ENCODE data around the gene NCLN. TPM values are rescaled to one million over a fixed set of nuclear protein-coding genes. Genes with fewer than 3 reads are reported as not detected.

Gene NCLN
- polyA plus RNA-seq, 3 donors, result 28.6 to 60.9 (median 34.5) TPM

DNA sequence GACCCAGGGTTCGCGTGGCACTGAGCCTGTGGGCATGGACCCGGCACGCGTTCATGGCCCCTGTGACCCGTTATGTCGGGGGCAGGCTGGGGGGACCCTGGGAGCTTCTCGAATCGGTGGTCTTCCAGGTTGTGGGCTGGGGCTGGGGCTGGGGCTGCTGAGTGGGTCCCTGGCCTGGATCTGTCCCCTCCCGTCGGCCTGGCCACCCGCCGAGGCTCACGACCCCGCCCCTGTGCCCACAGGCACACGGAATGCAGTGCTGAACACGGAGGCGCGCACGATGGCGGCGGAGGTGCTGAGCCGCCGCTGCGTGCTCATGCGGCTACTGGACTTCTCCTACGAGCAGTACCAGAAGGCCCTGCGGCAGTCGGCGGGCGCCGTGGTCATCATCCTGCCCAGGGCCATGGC lies 6.5 kb downstream of the NCLN start:
- no peak overlapping the region for H3K4me2 ChIP-seq (replicated peaks; ENCODE audit: extremely low read depth, low read length, poor library complexity, severe bottlenecking)
- H3K9me3 ChIP-seq (replicated peaks in 1 of 2; ENCODE audit: control insufficient read depth in 1 of 2, insufficient read depth in 1 of 2, low read length in 2 of 2), result no peaks in the 10 kb centered on the region
- no peak for TF ChIP-seq CTCF (IDR thresholded peaks at IDR 0.05)
- H2AFZ ChIP-seq (ENCODE audit: insufficient read depth, low read depth, low read length, poor library complexity, severe bottlenecking), result no peak overlapping the region
- Mint-ChIP-seq H3K27ac (no peak overlapping the region), H3K9me3 (no peaks in the 10 kb centered on the region), H3K4me3 (no peak overlapping the region), H3K4me1 (peaks cover 43% of the 10 kb centered on the region), H3K27me3 (ENCODE audit: low read depth in 3 of 3) (peaks cover 0 to 2% (median 0%) of the 10 kb centered on the region in 3 donors), H3K36me3 (peaks cover 25 to 50% of the 10 kb centered on the region in 2 donors)
- H3K27ac ChIP-seq (ENCODE audit: low read depth in 1 of 2, low read length in 2 of 2), result no peak overlapping the region
- no peaks in the 10 kb centered on the region for H3K27me3 ChIP-seq (ENCODE audit: control insufficient read depth in 2 of 2, insufficient read depth in 2 of 2, low read length in 2 of 2)
- no peak overlapping the region for H3K9ac ChIP-seq (ENCODE audit: insufficient read depth, low read length, poor library complexity, severe bottlenecking)
- peaks cover 40 to 41% of the 10 kb centered on the region in 2 donors for H3K4me1 ChIP-seq (ENCODE audit: control insufficient read depth in 1 of 2, insufficient read depth in 2 of 2, low read length in 2 of 2)
- DNase-seq, result no peak
- H3K36me3 ChIP-seq (replicated peaks in 1 of 2; ENCODE audit: control insufficient read depth in 1 of 2, insufficient read depth in 2 of 2, low read length in 2 of 2), result peaks cover 23 to 30% of the 10 kb centered on the region in 2 donors
- H3K4me3 ChIP-seq (replicated peaks in 1 of 3; ENCODE audit: low read depth in 2 of 3, low read length in 3 of 3), result no peak overlapping the region
- 96% methylated on average over 31 of the region's 32 CpGs for WGBS (ENCODE audit: insufficient coverage)
- peaks cover 56% of the 10 kb centered on the region for H3K79me2 ChIP-seq (ENCODE audit: insufficient read depth, low read length)
- intact Hi-C loops (cut with micrococcal nuclease), result no loop called here
- peaks cover 35% of the 10 kb centered on the region for H4K20me1 ChIP-seq (ENCODE audit: insufficient read depth, low read length)

DNA sequence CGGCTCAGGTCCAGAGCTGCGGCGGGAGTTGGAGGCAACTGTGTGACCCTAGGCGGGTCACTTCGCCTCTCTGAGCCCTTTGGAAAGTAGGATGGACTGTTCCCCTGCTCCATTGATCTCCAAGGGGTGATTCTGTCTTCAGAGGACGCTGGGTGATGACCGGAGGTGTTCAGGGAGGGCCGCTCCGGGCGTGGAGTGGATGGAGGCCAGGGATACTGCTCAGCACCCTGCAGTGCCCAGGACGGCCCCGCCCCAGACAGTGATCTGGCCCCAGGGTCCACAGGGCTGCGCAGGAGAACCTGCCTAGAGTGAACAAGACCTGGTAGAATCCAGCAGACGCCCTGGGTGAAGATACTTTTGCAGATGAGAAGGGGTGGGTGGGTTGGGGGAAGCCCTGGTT lies 7.0 kb downstream of the NCLN start:
- H3K27me3 Mint-ChIP-seq (ENCODE audit: low read depth in 3 of 3), result peaks cover 0 to 2% (median 0%) of the 10 kb centered on the region in 3 donors
- Histone ChIP-seq H3K4me1 (ENCODE audit: control insufficient read depth in 1 of 2, insufficient read depth in 2 of 2, low read length in 2 of 2) (peaks cover 35 to 36% of the 10 kb centered on the region in 2 donors), H3K9ac (ENCODE audit: insufficient read depth, low read length, poor library complexity, severe bottlenecking) (no peak overlapping the region), H3K27me3 (ENCODE audit: control insufficient read depth in 2 of 2, insufficient read depth in 2 of 2, low read length in 2 of 2) (no peaks in the 10 kb centered on the region), H3K4me3 (replicated peaks in 1 of 3; ENCODE audit: low read depth in 2 of 3, low read length in 3 of 3) (no peak overlapping the region), H3K27ac (ENCODE audit: low read depth in 1 of 2, low read length in 2 of 2) (no peak overlapping the region), H3K9me3 (replicated peaks in 1 of 2; ENCODE audit: control insufficient read depth in 1 of 2, insufficient read depth in 1 of 2, low read length in 2 of 2) (no peaks in the 10 kb centered on the region), H3K4me2 (replicated peaks; ENCODE audit: extremely low read depth, low read length, poor library complexity, severe bottlenecking) (no peak overlapping the region), H2AFZ (ENCODE audit: insufficient read depth, low read depth, low read length, poor library complexity, severe bottlenecking) (no peak overlapping the region), H3K36me3 (replicated peaks in 1 of 2; ENCODE audit: control insufficient read depth in 1 of 2, insufficient read depth in 2 of 2, low read length in 2 of 2) (peaks cover 23 to 32% of the 10 kb centered on the region in 2 donors), H4K20me1 (ENCODE audit: insufficient read depth, low read length) (peaks cover 35% of the 10 kb centered on the region), H3K79me2 (ENCODE audit: insufficient read depth, low read length) (peaks cover 52% of the 10 kb centered on the region)
- no peak for DNase-seq
- H3K9me3 Mint-ChIP-seq, result no peaks in the 10 kb centered on the region
- no peak overlapping the region for H3K27ac Mint-ChIP-seq
- 100% methylated on average over 9 of the region's 14 CpGs for WGBS (ENCODE audit: insufficient coverage)
- H3K36me3 Mint-ChIP-seq, result peaks cover 26 to 53% of the 10 kb centered on the region in 2 donors
- no peak overlapping the region for H3K4me3 Mint-ChIP-seq
- no peak for TF ChIP-seq CTCF (IDR thresholded peaks at IDR 0.05)
- intact Hi-C loops (cut with micrococcal nuclease), result no loop called here
- H3K4me1 Mint-ChIP-seq, result peaks cover 38% of the 10 kb centered on the region

Data from CD14-positive monocyte (primary cell).